ENCODE results near the gene KCTD12. TPM values are rescaled to one million over a fixed set of nuclear protein-coding genes. Genes with fewer than 3 reads are reported as not detected.

The KCTD12 gene
- total RNA-seq, 1 experiment from 2014 or later = 14.9 TPM

DNA sequence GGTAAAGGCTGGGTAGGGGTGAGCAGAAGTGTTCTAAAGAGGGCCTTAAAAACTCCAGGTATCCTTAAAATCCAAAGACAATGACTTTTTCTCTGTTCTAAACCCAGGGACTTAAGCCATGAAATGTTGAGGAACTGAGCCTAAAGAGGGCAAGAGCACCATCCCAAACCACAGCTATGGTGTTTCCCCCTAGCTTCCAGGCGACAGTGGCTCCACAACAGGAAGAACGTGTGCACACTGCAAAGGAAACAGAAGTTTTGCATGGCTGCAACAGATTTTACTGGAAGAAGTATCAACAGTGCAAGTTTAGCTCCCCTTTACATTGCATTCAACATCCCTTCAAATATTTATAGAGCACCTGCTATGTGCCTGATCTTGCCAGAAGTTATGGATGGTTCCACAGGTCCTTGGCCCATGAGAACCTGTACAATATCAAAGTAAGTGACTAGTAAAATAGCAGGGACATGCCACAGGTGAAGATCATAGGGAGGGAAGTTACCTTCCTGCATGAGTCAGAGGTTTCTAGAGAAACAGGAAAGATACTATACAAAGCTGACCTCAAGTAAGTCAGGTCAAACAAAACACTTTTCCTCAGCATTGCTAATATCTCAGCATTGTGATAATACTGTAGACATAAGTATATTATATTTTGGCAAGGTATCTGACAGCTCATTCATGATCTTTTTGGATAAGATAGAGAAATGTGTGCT lies 8.4 kb upstream of the KCTD12 start:
- no peak for DNase-seq
- Histone ChIP-seq H3K27me3 (no peaks in the 10 kb centered on the region), H3K9me3 (peaks cover 10% of the 10 kb centered on the region)

DNA sequence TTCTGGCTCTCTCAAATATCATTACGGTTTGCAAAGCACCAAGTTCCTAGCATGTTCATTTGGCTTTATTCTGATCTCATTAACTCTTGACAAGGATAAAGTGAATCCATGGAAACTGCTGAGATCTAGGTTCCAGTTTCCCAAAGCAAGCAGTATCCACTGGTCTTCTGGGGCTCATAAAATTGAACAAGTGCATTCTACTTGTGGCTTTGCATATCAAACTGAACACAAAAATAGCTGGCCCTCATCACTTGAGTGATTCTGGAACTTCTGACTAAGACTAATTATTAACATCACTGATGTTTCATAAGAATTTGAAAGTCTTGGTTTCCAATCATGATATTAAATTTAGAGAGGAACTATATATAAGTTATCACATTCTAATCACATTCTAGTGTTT lies 6.3 kb upstream of the KCTD12 start:
- Histone ChIP-seq H3K4me3 (no peak overlapping the region), H3K9me3 (0 out of 2 replicates have a peak, but pooled peaks cover under 1% of the 10 kb centered on the region), H3K36me3 (no peaks in the 10 kb centered on the region), H3K27me3 (no peaks in the 10 kb centered on the region)
- no peak for DNase-seq

More for the DNA sequence above, 8.4 kb upstream of the KCTD12 start:
- no peaks in the 10 kb centered on the region for H3K36me3 ChIP-seq
- H3K4me3 ChIP-seq = no peak overlapping the region

DNA sequence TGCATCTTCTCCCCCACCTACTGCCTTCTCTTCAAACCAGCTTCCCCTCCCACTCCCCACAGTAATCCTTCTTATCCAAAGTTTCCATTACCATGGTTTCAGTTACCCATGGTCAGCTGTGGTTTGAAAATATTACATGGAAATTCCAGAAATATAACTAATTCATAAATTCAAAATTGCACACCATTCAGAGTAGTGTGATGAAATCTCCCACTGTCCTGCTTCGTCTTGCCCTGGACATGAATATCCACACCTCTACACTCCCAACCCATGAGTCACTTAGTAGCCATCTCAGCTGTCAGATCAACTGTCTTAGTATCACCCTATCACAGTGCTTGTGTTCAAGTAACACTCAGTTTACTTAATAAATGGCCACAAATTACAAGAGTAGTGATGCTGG lies 3.8 kb upstream of the KCTD12 start:
- no peaks in the 10 kb centered on the region for H3K36me3 ChIP-seq
- no peaks in the 10 kb centered on the region for H3K27me3 ChIP-seq
- H3K4me3 ChIP-seq = no peak overlapping the region
- no peak for DNase-seq
- H3K9me3 ChIP-seq = no peaks in the 10 kb centered on the region

- Histone ChIP-seq H3K36me3 (no peaks in the 10 kb centered on the region), H3K9me3 (no peaks in the 10 kb centered on the region), H3K4me3 (no peak overlapping the region), H3K27me3 (no peaks in the 10 kb centered on the region)
- no peak for DNase-seq
These were observed 3.0 kb upstream of the KCTD12 start for GRCh38 chr13:76889254-76889653.

DNA sequence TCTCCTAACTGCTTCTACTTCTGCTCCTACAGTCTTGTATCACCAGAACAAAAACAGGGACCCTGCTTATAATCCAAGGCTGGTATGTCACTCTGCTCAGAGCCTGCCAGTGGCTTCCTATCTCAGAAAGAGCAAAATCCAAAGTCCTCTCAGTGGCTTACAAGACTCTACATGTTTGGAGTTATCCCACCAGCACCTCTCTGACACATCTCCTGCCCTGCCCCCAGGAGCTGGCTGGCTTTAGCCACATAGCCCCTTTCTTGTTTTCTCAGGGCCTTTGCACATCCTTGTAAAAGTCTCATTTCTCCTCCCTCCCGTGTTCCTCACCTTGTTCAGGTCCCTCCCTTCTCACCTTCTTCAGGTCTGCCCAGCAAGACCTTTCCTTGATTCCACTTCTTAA lies 2.2 kb upstream of the KCTD12 start:
- no peaks in the 10 kb centered on the region for H3K27me3 ChIP-seq
- no peaks in the 10 kb centered on the region for H3K36me3 ChIP-seq
- H3K9me3 ChIP-seq = no peaks in the 10 kb centered on the region
- no peak for DNase-seq
- no peak overlapping the region for H3K4me3 ChIP-seq

GRCh38 chr13:76887076-76887563 lies 915 bp upstream of the KCTD12 start:
- DNase-seq = no peak
- peak overlapping the region; percentile 74 for H3K4me3 ChIP-seq
- no peaks in the 10 kb centered on the region for H3K27me3 ChIP-seq
- no peaks in the 10 kb centered on the region for H3K9me3 ChIP-seq
- H3K36me3 ChIP-seq = no peaks in the 10 kb centered on the region

DNA sequence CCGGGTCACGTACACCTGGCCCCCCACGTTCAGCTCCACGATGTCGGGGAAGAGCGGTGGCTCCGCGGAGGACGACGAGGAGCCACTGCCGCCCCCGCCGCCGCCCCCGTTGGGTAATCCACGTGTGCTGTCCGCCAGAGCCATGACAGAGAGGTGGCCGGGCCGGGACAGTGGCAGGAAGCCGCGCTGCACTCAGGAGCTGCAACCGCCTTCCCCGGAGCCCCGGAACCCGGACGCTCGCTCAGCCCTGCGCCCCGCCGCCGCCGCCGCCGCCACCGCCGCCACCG lies 257 bp downstream of the KCTD12 start:
- DNase-seq = no peak
- Histone ChIP-seq H3K27me3 (no peaks in the 10 kb centered on the region), H3K36me3 (no peaks in the 10 kb centered on the region), H3K9me3 (no peaks in the 10 kb centered on the region), H3K4me3 (peak overlapping the region; percentile 74)

- no peaks in the 10 kb centered on the region for H3K27me3 ChIP-seq
- peak; percentile 77 for DNase-seq
These were observed 801 bp downstream of the KCTD12 start for GRCh38 chr13:76885203-76886004.

DNA sequence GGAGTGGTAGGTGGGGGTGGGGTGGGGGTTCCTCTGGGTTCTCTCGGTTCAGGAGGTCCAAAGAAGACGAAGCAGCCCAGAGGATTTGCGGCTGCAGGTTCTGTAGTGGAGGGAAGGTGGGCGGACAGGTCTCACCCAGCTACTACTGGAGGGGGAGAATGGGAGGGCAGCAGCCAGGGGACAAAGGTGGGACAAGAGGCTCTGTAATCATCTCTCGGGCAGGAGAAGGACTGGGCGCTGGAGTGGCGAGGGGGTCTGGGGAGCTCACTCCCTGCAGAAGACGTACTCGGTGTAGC lies 1.4 kb downstream of the KCTD12 start:
- Histone ChIP-seq H3K36me3 (no peaks in the 10 kb centered on the region), H3K4me3 (peak overlapping the region; percentile 74), H3K9me3 (no peaks in the 10 kb centered on the region), H3K27me3 (no peaks in the 10 kb centered on the region)
- no peak for DNase-seq

More at GRCh38 chr13:76885203-76886004, 801 bp downstream of the KCTD12 start:
- Histone ChIP-seq H3K36me3 (no peaks in the 10 kb centered on the region), H3K9me3 (no peaks in the 10 kb centered on the region), H3K4me3 (peak overlapping the region; percentile 74)

DNA sequence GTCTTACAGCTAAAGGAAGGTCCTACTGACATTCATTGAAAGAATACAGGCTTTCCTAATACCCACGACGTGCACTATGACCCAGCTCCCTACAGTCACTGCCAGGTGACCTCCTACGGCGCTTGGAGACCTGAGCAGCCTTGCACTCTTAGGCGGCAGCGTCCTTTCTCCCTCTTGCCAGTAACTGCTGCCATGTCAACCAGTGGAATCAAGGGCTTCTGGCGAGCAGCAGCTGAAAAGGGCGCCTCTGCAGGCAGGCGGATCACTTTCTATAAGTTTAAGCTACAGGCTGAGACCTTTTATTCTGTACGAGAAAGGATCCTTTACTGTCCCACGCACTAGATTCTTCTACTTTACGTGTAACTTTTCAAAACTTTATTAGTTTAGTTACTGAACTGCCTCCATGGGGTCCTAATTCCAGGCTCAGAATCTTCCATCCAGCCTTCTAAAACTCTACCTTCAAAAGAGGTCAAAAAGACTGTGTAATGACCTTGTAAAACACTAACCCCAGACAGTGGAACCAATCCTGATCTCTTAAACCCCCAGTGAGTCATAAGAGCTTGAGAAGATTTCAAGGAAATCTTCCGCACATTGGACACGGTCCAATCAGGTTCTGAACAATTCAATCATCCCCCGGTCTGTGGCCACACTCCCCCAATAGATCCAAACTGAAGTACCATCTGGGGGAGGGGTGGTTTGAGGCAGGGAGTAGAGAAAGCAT lies 1.9 kb downstream of the KCTD12 start:
- no peaks in the 10 kb centered on the region for H3K27me3 ChIP-seq
- H3K4me3 ChIP-seq = peak overlapping the region; percentile 74
- DNase-seq = peak; percentile 75
- H3K9me3 ChIP-seq = no peaks in the 10 kb centered on the region
- no peaks in the 10 kb centered on the region for H3K36me3 ChIP-seq

- Histone ChIP-seq H3K9me3 (no peaks in the 10 kb centered on the region), H3K27me3 (no peaks in the 10 kb centered on the region), H3K36me3 (no peaks in the 10 kb centered on the region), H3K4me3 (peak overlapping the region; percentile 74)
- no peak for DNase-seq
These were observed 3.0 kb downstream of the KCTD12 start for GRCh38 chr13:76883236-76883635.

DNA sequence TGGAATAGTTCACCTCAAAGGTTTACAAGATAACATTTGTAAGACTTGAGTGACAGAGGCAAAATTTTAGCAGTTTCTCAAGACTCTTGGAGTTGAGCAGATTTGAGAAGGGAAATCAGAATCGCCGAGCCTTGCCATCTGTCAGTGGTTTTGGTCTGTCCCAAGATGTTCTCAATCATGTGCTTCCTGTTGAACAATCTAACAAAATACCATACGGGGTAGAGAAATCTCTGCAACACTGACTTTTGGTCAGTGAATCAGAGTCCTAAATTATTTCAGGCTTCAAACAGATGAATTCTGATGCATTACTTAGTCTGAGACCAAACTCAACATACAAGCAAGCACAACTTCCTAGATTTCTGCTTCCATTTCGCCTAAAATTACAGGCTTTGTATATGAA lies 3.8 kb downstream of the KCTD12 start:
- H3K27me3 ChIP-seq = no peaks in the 10 kb centered on the region
- no peak for DNase-seq
- no peaks in the 10 kb centered on the region for H3K9me3 ChIP-seq
- no peaks in the 10 kb centered on the region for H3K36me3 ChIP-seq
- peak overlapping the region; percentile 74 for H3K4me3 ChIP-seq

DNA sequence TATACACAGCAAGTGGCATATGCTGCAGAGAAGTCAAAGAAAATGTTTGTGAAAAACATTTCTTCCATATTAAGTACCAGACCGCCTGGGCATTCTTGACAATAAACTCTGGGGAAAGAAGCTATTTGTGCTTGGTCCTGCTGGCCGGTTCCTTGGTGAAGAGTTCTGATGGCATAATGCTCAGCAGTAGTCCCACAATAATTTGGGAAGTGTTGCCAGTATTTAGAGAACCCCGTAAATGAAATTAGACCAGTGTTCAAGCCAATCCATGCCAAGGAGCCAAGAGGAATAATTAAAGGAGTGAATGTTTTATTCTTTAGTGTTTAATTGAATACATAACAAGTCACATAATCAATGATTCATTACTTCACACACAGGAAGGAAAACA lies 6.3 kb downstream of the KCTD12 start:
- H3K36me3 ChIP-seq = no peaks in the 10 kb centered on the region
- peak overlapping the region; percentile 3; the same call in 1 of the 2 replicates for H3K4me3 ChIP-seq
- no peaks in the 10 kb centered on the region for H3K27me3 ChIP-seq
- no peak for DNase-seq
- no peaks in the 10 kb centered on the region for H3K9me3 ChIP-seq

DNA sequence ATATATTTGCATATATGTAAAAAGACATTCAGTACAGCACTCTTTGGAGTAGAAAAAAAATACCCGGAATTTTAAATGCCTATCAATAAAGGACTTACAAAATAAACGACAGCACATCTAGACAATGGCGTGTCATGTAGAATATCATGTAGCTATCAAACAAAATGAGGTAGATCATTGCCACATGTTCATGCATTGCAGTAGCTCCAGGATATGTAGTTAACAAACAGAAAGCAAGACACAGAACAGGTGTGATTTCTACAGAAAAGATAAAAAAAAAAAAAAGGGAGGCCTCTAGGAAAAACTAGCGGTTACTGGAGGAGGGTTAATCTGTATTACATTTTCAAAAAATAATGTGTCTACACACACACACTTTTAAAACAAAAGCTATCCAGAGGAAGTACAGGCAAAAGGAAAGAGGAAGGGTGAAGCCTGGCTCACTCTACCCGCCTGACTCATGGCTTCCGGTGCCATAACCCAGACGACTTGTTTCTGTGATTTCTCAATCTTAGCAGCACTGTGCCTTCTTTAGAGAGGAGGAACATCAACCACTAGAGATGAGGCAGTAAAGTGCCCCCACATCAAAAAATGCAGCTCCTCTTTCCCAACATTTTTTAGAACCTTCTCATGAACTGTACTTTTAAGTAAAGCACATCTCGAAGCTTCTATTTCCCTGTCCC lies 6.9 kb downstream of the KCTD12 start:
- peak; percentile 85 for DNase-seq
- H3K4me3 ChIP-seq = peak overlapping the region; percentile 3; the same call in 1 of the 2 replicates
- H3K27me3 ChIP-seq = no peaks in the 10 kb centered on the region
- no peaks in the 10 kb centered on the region for H3K9me3 ChIP-seq
- no peaks in the 10 kb centered on the region for H3K36me3 ChIP-seq

GRCh38 chr13:76878043-76878442 lies 8.2 kb downstream of the KCTD12 start:
- H3K4me3 ChIP-seq = no peak overlapping the region
- no peaks in the 10 kb centered on the region for H3K36me3 ChIP-seq
- DNase-seq = peak; percentile 45
- no peaks in the 10 kb centered on the region for H3K9me3 ChIP-seq
- no peaks in the 10 kb centered on the region for H3K27me3 ChIP-seq

- no peaks in the 10 kb centered on the region for H3K27me3 ChIP-seq
- no peaks in the 10 kb centered on the region for H3K36me3 ChIP-seq
- H3K9me3 ChIP-seq = no peaks in the 10 kb centered on the region
- no peak overlapping the region for H3K4me3 ChIP-seq
- no peak for DNase-seq
These were observed 10.9 kb downstream of the KCTD12 start for GRCh38 chr13:76875271-76875815.

DNA sequence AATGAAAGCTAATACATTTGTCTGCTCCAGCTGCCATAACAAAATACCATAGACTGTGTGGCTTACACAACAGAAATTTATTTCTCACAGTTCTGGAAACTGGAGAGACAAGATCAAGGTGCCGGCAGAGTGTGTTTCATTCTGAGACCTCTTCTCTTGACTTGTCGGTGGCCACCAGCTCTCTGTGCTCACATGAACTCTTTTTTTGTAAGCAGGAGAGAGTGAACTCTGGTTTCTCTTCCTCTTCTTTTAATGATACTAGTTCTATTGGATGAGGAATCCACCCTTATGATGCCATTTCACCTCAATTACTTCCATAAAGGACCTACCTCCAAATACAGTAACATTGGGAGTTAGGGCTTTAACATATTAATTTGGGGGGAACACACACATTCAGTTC lies 11.7 kb downstream of the KCTD12 start:
- Histone ChIP-seq H3K9me3 (no peaks in the 10 kb centered on the region), H3K4me3 (no peak overlapping the region), H3K36me3 (no peaks in the 10 kb centered on the region), H3K27me3 (no peaks in the 10 kb centered on the region)
- DNase-seq = no peak

Measured in MG63 (cell line).